GM12878 (cell line): Measurements from ENCODE around the gene CADM2. TPM values are rescaled to one million over a fixed set of nuclear protein-coding genes. Genes with fewer than 3 reads are reported as not detected.

ENCODE experiments used
- ATAC-seq: fragments of 200-7000 bp; cut with Tn5 transposase; 3 replicates; pipeline ENCODE4 v1.9.1; 2020; ENCODE audit warnings: mild to moderate bottlenecking, moderate library complexity
- BruUV-seq: library from RNA; stranded (reverse); fragments of 400-500 nt; replicated peaks from 2 replicates; lab custom pipeline; 2021; lab: Mats Ljungman, UMichigan
- CTCF ChIA-PET: fragments of 300-600 bp; sonication (Branson Sonifier 250); formaldehyde crosslinking; extraction: SDS; loops from one replicate; lab custom pipeline; 2021; ENCODE audit warnings: inconsistent platforms; lab: Yijun Ruan, JAX
- POLR2A ChIA-PET: fragments of 350-600 bp; formaldehyde crosslinking; extraction: SDS; loops from one replicate; lab custom pipeline; 2021; ENCODE audit warnings: inconsistent platforms; lab: Charles Lee
- RAD21 ChIA-PET: fragments of 300-600 bp; sonication (Branson Sonifier 250); formaldehyde crosslinking; loops from one replicate; lab custom pipeline; 2023; ENCODE audit warnings: antibody characterized with exemption; ENCODE audit not compliant: unreplicated experiment; lab: Charles Lee
- SMC1A ChIA-PET: fragments of 300-600 bp; sonication (Branson Sonifier 250); formaldehyde crosslinking; loops from one replicate; lab custom pipeline; 2023; ENCODE audit not compliant: unreplicated experiment, uncharacterized antibody; lab: Charles Lee
- DNase-seq: peaks from one replicate; pipeline ENCODE4 v3.0.0-alpha.2; 2011; ENCODE audit warnings: low read depth, low spot score
- FAIRE-seq: peaks from 3 replicates; lab custom pipeline; 2011; peaks lifted over from hg19 to GRCh38; lab: Jason Lieb, UNC
- H2AFZ ChIP-seq: 2 replicates; pipeline ENCODE4 v1.6.0; 2011; ENCODE audit warnings: low read depth, low read length, control low read depth; ENCODE audit not compliant: control insufficient read depth
- H3K27ac ChIP-seq: 2 replicates; pipeline ENCODE4 v1.5.1; 2011; ENCODE audit warnings: control low read depth; ENCODE audit not compliant: control insufficient read depth, insufficient read depth
- H3K27me3 ChIP-seq, 2 experiments: replicated peaks in 1 of 2; 2 replicates each; pipeline versions ENCODE4 v1.6.0 to v1.6.1; 2011; ENCODE audit warnings: low read length in 1 of 2; ENCODE audit not compliant: control insufficient read depth in 2 of 2, insufficient read depth in 2 of 2
- H3K36me3 ChIP-seq, 2 experiments: 2 replicates each; pipeline ENCODE4 v1.5.1; 2011; ENCODE audit warnings: low read length in 1 of 2; ENCODE audit not compliant: control insufficient read depth in 2 of 2, insufficient read depth in 2 of 2
- H3K4me1 ChIP-seq: 2 replicates; pipeline ENCODE4 v1.6.1; 2011; ENCODE audit warnings: mild to moderate bottlenecking, low read length, moderate library complexity, mixed read lengths; ENCODE audit not compliant: control insufficient read depth, insufficient read depth
- H3K4me2 ChIP-seq: 2 replicates; pipeline ENCODE4 v1.6.0; 2011; ENCODE audit warnings: control low read depth; ENCODE audit not compliant: control insufficient read depth, insufficient read depth
- H3K4me3 ChIP-seq: fragments of 200-600 bp; sonication (generic); 2 replicates; pipeline ENCODE4 v1.5.1; 2016
- H3K79me2 ChIP-seq: 2 replicates; pipeline ENCODE4 v1.6.0; 2011; ENCODE audit warnings: low read length; ENCODE audit not compliant: control insufficient read depth, insufficient read depth
- H3K9ac ChIP-seq: 2 replicates; pipeline ENCODE4 v1.8.0; 2011; ENCODE audit warnings: low read length, control low read depth, mixed read lengths; ENCODE audit not compliant: control insufficient read depth, insufficient read depth
- H3K9me3 ChIP-seq: replicated peaks from 3 replicates; pipeline ENCODE4 v1.5.1; 2011; ENCODE audit warnings: mild to moderate bottlenecking, low read length; ENCODE audit not compliant: control insufficient read depth, insufficient read depth
- H4K20me1 ChIP-seq: 2 replicates; pipeline ENCODE4 v1.6.0; 2011; ENCODE audit not compliant: control insufficient read depth, insufficient read depth
- CHD1 ChIP-seq: IDR thresholded peaks from 2 replicates; pipeline ENCODE4 v1.6.1; 2012; ENCODE audit warnings: low read depth, low read length, improper control_type of control experiment
- RB1 ChIP-seq: fragments of 450-650 bp; formaldehyde crosslinking; IDR thresholded peaks from 2 replicates; pipeline ENCODE4 v1.6.1; 2017; ENCODE audit warnings: mild to moderate bottlenecking, borderline replicate concordance
- RUNX3 ChIP-seq: IDR thresholded peaks from 2 replicates; pipeline ENCODE4 v1.6.1; 2012; ENCODE audit warnings: low read length, inconsistent platforms
- SMAD5 ChIP-seq: IDR thresholded peaks from 2 replicates; pipeline ENCODE4 v1.6.1; 2016; ENCODE audit warnings: antibody characterized with exemption, low read depth
- TCF12 ChIP-seq: IDR thresholded peaks from 2 replicates; pipeline ENCODE4 v1.6.1; 2011; ENCODE audit warnings: low read depth, mild to moderate bottlenecking, low read length
- TCF3 ChIP-seq: IDR thresholded peaks from 2 replicates; pipeline ENCODE4 v1.6.1; 2012; ENCODE audit warnings: low read depth, mild to moderate bottlenecking, low read length, borderline replicate concordance; ENCODE audit not compliant: insufficient read depth
- USF1 ChIP-seq: IDR thresholded peaks from 2 replicates; pipeline ENCODE4 v1.6.1; 2011; ENCODE audit warnings: borderline replicate concordance, low read depth, mild to moderate bottlenecking, moderate library complexity, mixed read lengths, low read length; ENCODE audit not compliant: insufficient read depth; ENCODE audit errors: extremely low read length
- ZNF384 ChIP-seq: IDR thresholded peaks from 2 replicates; pipeline ENCODE4 v1.6.1; 2012; ENCODE audit warnings: low read depth, mild to moderate bottlenecking, low read length, improper control_type of control experiment, borderline replicate concordance
- ZZZ3 ChIP-seq: IDR thresholded peaks from 2 replicates; pipeline ENCODE4 v1.6.1; 2011; ENCODE audit warnings: low read depth; ENCODE audit not compliant: control insufficient read depth, insufficient read length
- WGBS: methylation state at CpG from one replicate; pipeline ENCODE4 v1.1.6; 2016; ENCODE audit warnings: low lambda C conversion rate; ENCODE audit not compliant: insufficient replicate concordance, insufficient coverage; ENCODE audit errors: missing lambda C conversion rate; 5-methylcytosine and 5-hydroxymethylcytosine counted together
- in situ Hi-C: fragments of 300-500 bp; cut with MboI; formaldehyde crosslinking; loops from 9 replicates; pipeline ENCODE4 v1.14.3; 2018; ENCODE audit warnings: mixed read lengths
- intact Hi-C: fragments of 100-400 bp; cut with micrococcal nuclease; formaldehyde crosslinking; loops from one replicate; pipeline ENCODE4 v1.14.2; 2022; ENCODE audit not compliant: unreplicated experiment
- polyA plus RNA-seq, 11 experiments: library from polyadenylated mRNA; depleted of rRNA in 4 of 11; unstranded in 6 of 11; stranded (reverse) in 5 of 11; fragments of >200 nt; fragmentation: Nextera tagmentation in 4 of 11; fragmentation: Illumina TruSeq in 1 of 11; extraction: Ambion mirVana in 4 of 11; extraction: Trizol in 1 of 11; gene quantifications; 1 replicate in 1 of 11; 2 replicates in 10 of 11; pipeline versions ENCODE4 v1.2.1 to v1.2.3, GENCODE V29; 2011 to 2016; ENCODE audit warnings: inconsistent platforms in 2 of 11, missing spikeins in 2 of 11, low read depth in 1 of 11
- total RNA-seq, 4 experiments: library from RNA; depleted of rRNA in 3 of 4; stranded (reverse); fragments of >200 nt in 3 of 4; fragmentation: Illumina TruSeq in 1 of 4; extraction: Trizol in 1 of 4; gene quantifications; 2 replicates each; pipeline versions ENCODE4 v1.2.1 to v1.2.3, GENCODE V29; 2013 to 2021
- TF ChIP-seq, protein P1 (sequence below): fragments of 450-650 bp; IDR thresholded peaks from 2 replicates; pipeline ENCODE4 v1.6.1; 2017; ENCODE audit warnings: low read depth, mild to moderate bottlenecking, moderate library complexity
- TF ChIP-seq, protein P2 (sequence below): fragments of 450-650 bp; IDR thresholded peaks from 2 replicates; pipeline ENCODE4 v1.6.1; 2017; ENCODE audit warnings: borderline replicate concordance
- TF ChIP-seq, protein P3 (sequence below): IDR thresholded peaks from 2 replicates; pipeline ENCODE4 v1.6.1; 2012; ENCODE audit warnings: improper control_type of control experiment, low read depth, low read length; ENCODE audit not compliant: insufficient replicate concordance

CADM2 gene
- total and polyA plus RNA-seq, 10 of the 15 experiments (the other 5 are each of a cell fraction or from before 2014, with no cell fraction given): 0.13 TPM; not detected in 9

DNA sequence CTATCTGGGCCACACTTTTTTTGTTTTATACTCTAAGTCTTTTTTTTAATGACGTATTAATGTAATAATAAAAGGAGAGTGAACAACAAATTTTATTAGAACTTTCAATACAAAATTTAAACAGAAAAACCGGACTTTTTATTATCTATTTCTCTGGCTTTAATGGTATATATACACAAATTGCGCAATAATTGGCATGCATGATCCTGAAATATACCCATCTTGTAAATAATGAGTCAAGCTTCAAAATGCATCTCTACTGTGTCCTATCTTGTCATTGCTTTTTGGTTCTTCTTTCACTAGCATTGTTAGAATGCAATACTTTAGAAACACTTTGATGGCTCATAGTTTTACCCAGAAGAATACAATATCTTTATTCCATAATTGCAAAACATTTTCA is 963.6 kb downstream of the CADM2 start:
- no TSS peak for BruUV-seq
- Histone ChIP-seq H3K27ac (no peak overlapping the region), H3K36me3 (no peaks in the 10 kb centered on the region), H3K9ac (no peak overlapping the region), H3K79me2 (no peaks in the 10 kb centered on the region), H3K27me3 (no peaks in the 10 kb centered on the region), H3K4me2 (no peak overlapping the region), H4K20me1 (no peaks in the 10 kb centered on the region), H3K9me3 (no peaks in the 10 kb centered on the region), H2AFZ (no peak overlapping the region), H3K4me3 (no peak overlapping the region), H3K4me1 (no peaks in the 10 kb centered on the region)
- RAD21 ChIA-PET: no interaction called here
- SMC1A ChIA-PET: no interaction called here
- 7% methylated on average over 3 of the region's 3 CpGs for WGBS
- ATAC-seq (no peak), DNase-seq (no peak), FAIRE-seq (no peak)
- CTCF ChIA-PET: no interaction called here
- intact Hi-C loops: no loop called here
- TF ChIP-seq ZNF384: no peak
- TF ChIP-seq, protein P1, sequence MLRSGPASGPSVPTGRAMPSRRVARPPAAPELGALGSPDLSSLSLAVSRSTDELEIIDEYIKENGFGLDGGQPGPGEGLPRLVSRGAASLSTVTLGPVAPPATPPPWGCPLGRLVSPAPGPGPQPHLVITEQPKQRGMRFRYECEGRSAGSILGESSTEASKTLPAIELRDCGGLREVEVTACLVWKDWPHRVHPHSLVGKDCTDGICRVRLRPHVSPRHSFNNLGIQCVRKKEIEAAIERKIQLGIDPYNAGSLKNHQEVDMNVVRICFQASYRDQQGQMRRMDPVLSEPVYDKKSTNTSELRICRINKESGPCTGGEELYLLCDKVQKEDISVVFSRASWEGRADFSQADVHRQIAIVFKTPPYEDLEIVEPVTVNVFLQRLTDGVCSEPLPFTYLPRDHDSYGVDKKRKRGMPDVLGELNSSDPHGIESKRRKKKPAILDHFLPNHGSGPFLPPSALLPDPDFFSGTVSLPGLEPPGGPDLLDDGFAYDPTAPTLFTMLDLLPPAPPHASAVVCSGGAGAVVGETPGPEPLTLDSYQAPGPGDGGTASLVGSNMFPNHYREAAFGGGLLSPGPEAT: no peak
- TF ChIP-seq USF1: no peak
- no peak for TF ChIP-seq TCF12
- no peak for TF ChIP-seq ZZZ3
- TF ChIP-seq, protein P2, sequence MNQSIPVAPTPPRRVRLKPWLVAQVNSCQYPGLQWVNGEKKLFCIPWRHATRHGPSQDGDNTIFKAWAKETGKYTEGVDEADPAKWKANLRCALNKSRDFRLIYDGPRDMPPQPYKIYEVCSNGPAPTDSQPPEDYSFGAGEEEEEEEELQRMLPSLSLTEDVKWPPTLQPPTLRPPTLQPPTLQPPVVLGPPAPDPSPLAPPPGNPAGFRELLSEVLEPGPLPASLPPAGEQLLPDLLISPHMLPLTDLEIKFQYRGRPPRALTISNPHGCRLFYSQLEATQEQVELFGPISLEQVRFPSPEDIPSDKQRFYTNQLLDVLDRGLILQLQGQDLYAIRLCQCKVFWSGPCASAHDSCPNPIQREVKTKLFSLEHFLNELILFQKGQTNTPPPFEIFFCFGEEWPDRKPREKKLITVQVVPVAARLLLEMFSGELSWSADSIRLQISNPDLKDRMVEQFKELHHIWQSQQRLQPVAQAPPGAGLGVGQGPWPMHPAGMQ: no peak
- TF ChIP-seq RB1: no peak
- no peak for TF ChIP-seq CHD1
- no peak for TF ChIP-seq RUNX3
- no peak for TF ChIP-seq SMAD5
- TF ChIP-seq, protein P3, sequence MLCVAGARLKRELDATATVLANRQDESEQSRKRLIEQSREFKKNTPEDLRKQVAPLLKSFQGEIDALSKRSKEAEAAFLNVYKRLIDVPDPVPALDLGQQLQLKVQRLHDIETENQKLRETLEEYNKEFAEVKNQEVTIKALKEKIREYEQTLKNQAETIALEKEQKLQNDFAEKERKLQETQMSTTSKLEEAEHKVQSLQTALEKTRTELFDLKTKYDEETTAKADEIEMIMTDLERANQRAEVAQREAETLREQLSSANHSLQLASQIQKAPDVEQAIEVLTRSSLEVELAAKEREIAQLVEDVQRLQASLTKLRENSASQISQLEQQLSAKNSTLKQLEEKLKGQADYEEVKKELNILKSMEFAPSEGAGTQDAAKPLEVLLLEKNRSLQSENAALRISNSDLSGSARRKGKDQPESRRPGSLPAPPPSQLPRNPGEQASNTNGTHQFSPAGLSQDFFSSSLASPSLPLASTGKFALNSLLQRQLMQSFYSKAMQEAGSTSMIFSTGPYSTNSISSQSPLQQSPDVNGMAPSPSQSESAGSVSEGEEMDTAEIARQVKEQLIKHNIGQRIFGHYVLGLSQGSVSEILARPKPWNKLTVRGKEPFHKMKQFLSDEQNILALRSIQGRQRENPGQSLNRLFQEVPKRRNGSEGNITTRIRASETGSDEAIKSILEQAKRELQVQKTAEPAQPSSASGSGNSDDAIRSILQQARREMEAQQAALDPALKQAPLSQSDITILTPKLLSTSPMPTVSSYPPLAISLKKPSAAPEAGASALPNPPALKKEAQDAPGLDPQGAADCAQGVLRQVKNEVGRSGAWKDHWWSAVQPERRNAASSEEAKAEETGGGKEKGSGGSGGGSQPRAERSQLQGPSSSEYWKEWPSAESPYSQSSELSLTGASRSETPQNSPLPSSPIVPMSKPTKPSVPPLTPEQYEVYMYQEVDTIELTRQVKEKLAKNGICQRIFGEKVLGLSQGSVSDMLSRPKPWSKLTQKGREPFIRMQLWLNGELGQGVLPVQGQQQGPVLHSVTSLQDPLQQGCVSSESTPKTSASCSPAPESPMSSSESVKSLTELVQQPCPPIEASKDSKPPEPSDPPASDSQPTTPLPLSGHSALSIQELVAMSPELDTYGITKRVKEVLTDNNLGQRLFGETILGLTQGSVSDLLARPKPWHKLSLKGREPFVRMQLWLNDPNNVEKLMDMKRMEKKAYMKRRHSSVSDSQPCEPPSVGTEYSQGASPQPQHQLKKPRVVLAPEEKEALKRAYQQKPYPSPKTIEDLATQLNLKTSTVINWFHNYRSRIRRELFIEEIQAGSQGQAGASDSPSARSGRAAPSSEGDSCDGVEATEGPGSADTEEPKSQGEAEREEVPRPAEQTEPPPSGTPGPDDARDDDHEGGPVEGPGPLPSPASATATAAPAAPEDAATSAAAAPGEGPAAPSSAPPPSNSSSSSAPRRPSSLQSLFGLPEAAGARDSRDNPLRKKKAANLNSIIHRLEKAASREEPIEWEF: no peak
- no peak for TF ChIP-seq TCF3
- POLR2A ChIA-PET: no interaction called here
- in situ Hi-C loops: no loop called here
